ENCODE measurements around the gene GC.

GC gene

DNA sequence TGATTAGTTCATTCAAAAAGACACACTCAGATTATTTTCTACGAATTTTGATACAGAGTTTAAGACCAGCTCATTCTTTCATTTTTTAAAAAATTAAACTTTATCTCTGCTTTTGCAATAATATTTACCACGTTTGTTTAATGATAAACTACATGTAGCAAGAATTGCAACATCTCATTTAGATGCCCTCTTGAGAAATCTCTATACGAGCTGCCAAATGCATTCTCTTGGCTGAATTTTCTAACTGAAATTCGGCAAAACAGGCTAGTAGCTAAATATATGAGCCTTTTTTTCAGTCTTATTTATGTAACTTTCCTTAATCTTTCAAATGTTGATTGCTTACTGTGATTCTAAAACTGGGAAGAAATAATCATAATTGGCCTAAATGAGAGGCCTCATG, 2.1 kb upstream of the GC start:
- no peak for DNase-seq (ENCODE audit: insufficient read length)
- no peak for TF ChIP-seq POLR2AphosphoS5 (IDR thresholded peaks at IDR 0.05; ENCODE audit: low read depth, low read length)
- no peak for TF ChIP-seq TAF1 (IDR thresholded peaks at IDR 0.05; ENCODE audit: borderline replicate concordance, low read depth, low read length)
- TF ChIP-seq POLR2A (IDR thresholded peaks at IDR 0.05; ENCODE audit: low read depth, low read length): no peak
- no peak for FAIRE-seq

DNA sequence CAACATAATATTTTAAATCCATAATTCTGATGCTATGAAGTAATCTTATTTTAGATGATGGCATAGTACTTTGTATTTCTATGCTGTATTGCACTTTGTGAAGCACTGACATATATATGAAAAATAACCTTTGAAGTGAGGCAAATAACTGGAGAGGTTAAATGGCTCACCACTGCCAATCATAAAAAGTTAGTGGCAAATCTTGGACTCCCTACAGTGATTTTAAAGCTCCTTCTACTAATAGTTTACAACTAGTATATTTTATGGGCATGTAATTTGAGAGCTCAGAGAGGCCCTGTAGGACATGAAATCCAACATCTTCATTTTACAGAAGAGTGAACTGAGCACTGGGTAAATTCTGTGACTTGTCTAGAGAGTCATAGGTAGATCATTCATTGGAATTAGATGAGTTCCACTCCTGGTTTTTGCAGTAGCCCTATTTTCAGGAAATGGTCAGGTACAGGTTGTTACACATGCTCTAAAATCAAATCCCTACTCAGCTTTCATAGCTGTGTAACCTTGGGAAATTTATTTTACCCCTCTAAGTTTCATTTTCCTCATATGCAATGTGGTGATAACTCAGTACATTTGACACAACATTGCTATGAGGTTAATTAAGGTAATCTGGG, 804 bp upstream of the GC start:
- DNase-seq (ENCODE audit: insufficient read length) (no peak), FAIRE-seq (no peak)
- TF ChIP-seq POLR2AphosphoS5 (IDR thresholded peaks at IDR 0.05; ENCODE audit: low read depth, low read length): no peak
- no peak for TF ChIP-seq TAF1 (IDR thresholded peaks at IDR 0.05; ENCODE audit: borderline replicate concordance, low read depth, low read length)

DNA sequence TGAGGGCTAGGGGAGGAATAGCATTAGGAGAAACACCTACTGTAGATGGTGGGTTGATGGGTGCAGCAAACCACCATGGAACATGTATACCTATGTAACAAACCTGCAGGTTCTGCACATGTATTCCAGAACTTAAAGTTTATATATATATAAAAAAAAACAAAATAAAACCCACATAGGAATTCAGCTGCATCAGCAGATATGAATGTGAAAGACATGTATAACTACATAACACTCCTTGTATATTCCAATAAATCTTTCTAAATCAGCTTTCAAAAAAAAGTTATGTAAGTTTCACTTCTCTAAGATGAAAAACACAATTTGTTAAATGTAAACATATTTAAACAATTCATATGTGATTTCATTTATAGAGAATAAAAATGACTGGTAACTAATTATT, 6.0 kb downstream of the GC start:
- TF ChIP-seq POLR2A (IDR thresholded peaks at IDR 0.05; ENCODE audit: low read depth, low read length) (no peak), TAF1 (IDR thresholded peaks at IDR 0.05; ENCODE audit: borderline replicate concordance, low read depth, low read length) (no peak), POLR2AphosphoS5 (IDR thresholded peaks at IDR 0.05; ENCODE audit: low read depth, low read length) (no peak)
- no peak for DNase-seq (ENCODE audit: insufficient read length)
- no peak for FAIRE-seq

- DNase-seq (ENCODE audit: insufficient read length) (no peak), FAIRE-seq (no peak)
- TF ChIP-seq POLR2A (IDR thresholded peaks at IDR 0.05; ENCODE audit: low read depth, low read length) (no peak), TAF1 (IDR thresholded peaks at IDR 0.05; ENCODE audit: borderline replicate concordance, low read depth, low read length) (no peak), POLR2AphosphoS5 (IDR thresholded peaks at IDR 0.05; ENCODE audit: low read depth, low read length) (no peak)
Observed at GRCh38 chr4:71775449-71775848, 8.4 kb downstream of the GC start.

- FAIRE-seq (no peak), DNase-seq (ENCODE audit: insufficient read length) (no peak)
- no peak for TF ChIP-seq POLR2A (IDR thresholded peaks at IDR 0.05; ENCODE audit: low read depth, low read length)
- TF ChIP-seq TAF1 (IDR thresholded peaks at IDR 0.05; ENCODE audit: borderline replicate concordance, low read depth, low read length): no peak
- TF ChIP-seq POLR2AphosphoS5 (IDR thresholded peaks at IDR 0.05; ENCODE audit: low read depth, low read length): no peak
Observed at GRCh38 chr4:71774136-71774535, 9.7 kb downstream of the GC start.

GRCh38 chr4:71773004-71773403, 10.9 kb downstream of the GC start:
- no peak for DNase-seq (ENCODE audit: insufficient read length)
- no peak for FAIRE-seq
- TF ChIP-seq POLR2A (IDR thresholded peaks at IDR 0.05; ENCODE audit: low read depth, low read length) (no peak), TAF1 (IDR thresholded peaks at IDR 0.05; ENCODE audit: borderline replicate concordance, low read depth, low read length) (no peak), POLR2AphosphoS5 (IDR thresholded peaks at IDR 0.05; ENCODE audit: low read depth, low read length) (no peak)

- FAIRE-seq (no peak), DNase-seq (ENCODE audit: insufficient read length) (no peak)
- TF ChIP-seq TAF1 (IDR thresholded peaks at IDR 0.05; ENCODE audit: borderline replicate concordance, low read depth, low read length) (no peak), POLR2A (IDR thresholded peaks at IDR 0.05; ENCODE audit: low read depth, low read length) (no peak), POLR2AphosphoS5 (IDR thresholded peaks at IDR 0.05; ENCODE audit: low read depth, low read length) (no peak)
Observed at GRCh38 chr4:71772592-71772991, 11.3 kb downstream of the GC start.

GRCh38 chr4:71771613-71772012, 12.3 kb downstream of the GC start:
- DNase-seq (ENCODE audit: insufficient read length) (no peak), FAIRE-seq (no peak)
- no peak for TF ChIP-seq POLR2AphosphoS5 (IDR thresholded peaks at IDR 0.05; ENCODE audit: low read depth, low read length)
- TF ChIP-seq POLR2A (IDR thresholded peaks at IDR 0.05; ENCODE audit: low read depth, low read length): no peak
- no peak for TF ChIP-seq TAF1 (IDR thresholded peaks at IDR 0.05; ENCODE audit: borderline replicate concordance, low read depth, low read length)

DNA sequence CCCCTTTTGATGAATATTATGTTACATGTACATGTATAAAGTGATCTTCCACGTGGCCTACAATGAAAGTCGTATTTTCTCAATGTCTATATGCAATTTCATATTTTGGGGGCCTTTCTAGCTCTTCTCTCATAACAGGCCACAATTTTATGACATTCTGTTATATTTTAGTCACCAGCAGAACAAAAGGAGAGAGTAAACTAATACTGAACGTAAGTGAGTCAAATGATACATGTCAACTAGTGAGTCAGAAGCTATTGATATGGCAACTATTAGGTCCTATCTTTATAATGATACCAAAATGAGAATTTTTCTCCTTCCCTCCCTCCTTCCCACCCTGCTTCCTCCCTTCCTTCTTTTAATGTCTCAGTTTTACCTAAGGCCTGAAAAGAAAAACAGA, 14.4 kb downstream of the GC start:
- no peak for DNase-seq (ENCODE audit: insufficient read length)
- no peak for FAIRE-seq
- no peak for TF ChIP-seq POLR2AphosphoS5 (IDR thresholded peaks at IDR 0.05; ENCODE audit: low read depth, low read length)
- no peak for TF ChIP-seq TAF1 (IDR thresholded peaks at IDR 0.05; ENCODE audit: borderline replicate concordance, low read depth, low read length)
- TF ChIP-seq POLR2A (IDR thresholded peaks at IDR 0.05; ENCODE audit: low read depth, low read length): no peak

DNA sequence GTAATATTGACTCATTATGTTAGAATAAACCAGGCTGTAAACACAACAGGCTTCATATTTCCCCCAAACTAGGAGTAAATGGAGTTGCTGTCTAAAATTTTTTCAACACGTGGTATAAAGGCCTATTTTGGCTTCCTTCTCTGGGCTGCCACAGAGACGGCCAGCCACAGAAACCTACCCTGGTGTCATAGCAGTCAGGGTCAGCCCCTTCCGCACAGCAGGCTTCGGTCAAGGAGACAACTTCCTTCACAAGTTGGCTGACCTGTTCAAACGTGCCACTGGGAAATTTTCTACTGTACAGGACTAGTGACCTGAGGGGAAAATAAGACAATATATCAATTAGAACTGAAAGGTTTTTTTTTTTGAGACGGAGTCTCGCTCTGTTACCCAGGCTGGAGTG, 15.8 kb downstream of the GC start:
- no peak for DNase-seq (ENCODE audit: insufficient read length)
- FAIRE-seq: no peak
- TF ChIP-seq POLR2A (IDR thresholded peaks at IDR 0.05; ENCODE audit: low read depth, low read length) (no peak), POLR2AphosphoS5 (IDR thresholded peaks at IDR 0.05; ENCODE audit: low read depth, low read length) (no peak), TAF1 (IDR thresholded peaks at IDR 0.05; ENCODE audit: borderline replicate concordance, low read depth, low read length) (no peak)

GRCh38 chr4:71765821-71766383, 18.0 kb downstream of the GC start:
- TF ChIP-seq TAF1 (IDR thresholded peaks at IDR 0.05; ENCODE audit: borderline replicate concordance, low read depth, low read length) (no peak), POLR2AphosphoS5 (IDR thresholded peaks at IDR 0.05; ENCODE audit: low read depth, low read length) (no peak), POLR2A (IDR thresholded peaks at IDR 0.05; ENCODE audit: low read depth, low read length) (no peak)
- no peak for DNase-seq (ENCODE audit: insufficient read length)
- FAIRE-seq: no peak

DNA sequence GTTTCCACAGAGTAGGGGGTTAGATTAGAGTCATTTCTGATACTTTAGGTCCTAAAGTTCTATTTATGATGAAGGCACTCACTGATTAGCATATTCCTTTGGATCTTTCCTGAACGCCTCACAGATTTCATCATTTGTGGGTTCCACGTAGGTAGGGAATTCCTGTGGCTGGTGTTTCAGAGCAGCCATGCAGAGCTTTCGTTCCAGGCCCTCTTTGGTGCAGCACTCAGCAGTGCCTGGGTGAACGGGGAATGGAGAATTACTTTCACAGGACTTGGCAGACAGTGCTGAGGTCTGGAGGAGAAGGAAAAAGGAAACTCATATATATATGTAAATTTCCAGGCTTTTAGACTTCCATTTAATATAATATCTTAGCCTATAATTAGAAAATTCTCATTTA, 18.5 kb downstream of the GC start:
- TF ChIP-seq TAF1 (IDR thresholded peaks at IDR 0.05; ENCODE audit: borderline replicate concordance, low read depth, low read length) (no peak), POLR2A (IDR thresholded peaks at IDR 0.05; ENCODE audit: low read depth, low read length) (no peak), POLR2AphosphoS5 (IDR thresholded peaks at IDR 0.05; ENCODE audit: low read depth, low read length) (no peak)
- FAIRE-seq (no peak), DNase-seq (ENCODE audit: insufficient read length) (no peak)

Measured in GM12892 (cell line).